ENCODE results near the gene MBD5. TPM values are rescaled to one million over a fixed set of nuclear protein-coding genes. Genes with fewer than 3 reads are reported as not detected.

Gene MBD5
- polyA plus RNA-seq, 1 donor (not counting 4 experiments of a cell fraction or from before 2014, with no cell fraction given), result 20.1 TPM

GRCh38 chr2:148430101-148430500 lies 409.2 kb downstream of the MBD5 start:
- Histone ChIP-seq H3K4me1 (ENCODE audit: control insufficient read depth, extremely low read depth, insufficient read depth, low read length) (no peaks in the 10 kb centered on the region), H2AFZ (ENCODE audit: control insufficient read depth, low read length) (no peak overlapping the region), H3K4me3 (ENCODE audit: control insufficient read depth in 2 of 3, extremely low read depth in 1 of 3, insufficient read depth in 2 of 3, low read depth in 1 of 3, low read length in 3 of 3) (no peak overlapping the region), H3K9me1 (ENCODE audit: control insufficient read depth, extremely low read depth, insufficient read depth, low read length) (no peaks in the 10 kb centered on the region), H3K9ac (ENCODE audit: control insufficient read depth, extremely low read depth, insufficient read depth, low read length) (no peak overlapping the region), H3K9me3 (ENCODE audit: control insufficient read depth, low read depth, low read length) (no peaks in the 10 kb centered on the region), H3K36me3 (ENCODE audit: control insufficient read depth in 2 of 2, extremely low read depth in 1 of 2, insufficient read depth in 2 of 2, low read length in 2 of 2) (no peaks in the 10 kb centered on the region), H4K20me1 (ENCODE audit: control insufficient read depth, extremely low read depth, insufficient read depth, low read length) (no peaks in the 10 kb centered on the region), H3K27ac (ENCODE audit: control insufficient read depth, insufficient read depth, low read length) (no peak overlapping the region), H3K27me3 (ENCODE audit: control insufficient read depth, extremely low read depth, insufficient read depth, low read length) (no peaks in the 10 kb centered on the region), H3K4me2 (ENCODE audit: control insufficient read depth, extremely low read depth, insufficient read depth, low read depth, low read length) (no peak overlapping the region), H3K79me2 (ENCODE audit: control insufficient read depth, insufficient read depth, low read length) (no peaks in the 10 kb centered on the region)
- dilution Hi-C loops (cut with MboI; ENCODE audit: extremely low pct_ligation_motif_present, low sequenced_read_pairs), result no loop called here
- no peak for DNase-seq (ENCODE audit: low read depth, low spot score)
- no peak for TF ChIP-seq EZH2 (IDR thresholded peaks at IDR 0.05; ENCODE audit: low read length)
- TF ChIP-seq CTCF (optimal IDR thresholded peaks at IDR 0.05 in 1 of 3, IDR thresholded peaks at IDR 0.05 in 1 of 3, conservative IDR thresholded peaks at IDR 0.05 in 1 of 3; ENCODE audit: extremely low read depth in 1 of 3, insufficient read depth in 2 of 3, low read length in 3 of 3), result no peak
- FAIRE-seq, result no peak

GRCh38 chr2:148447877-148448276 lies 427.0 kb downstream of the MBD5 start:
- Histone ChIP-seq H3K27ac (ENCODE audit: control insufficient read depth, insufficient read depth, low read length) (no peak overlapping the region), H3K9ac (ENCODE audit: control insufficient read depth, extremely low read depth, insufficient read depth, low read length) (no peak overlapping the region), H3K4me1 (ENCODE audit: control insufficient read depth, extremely low read depth, insufficient read depth, low read length) (no peaks in the 10 kb centered on the region), H3K27me3 (ENCODE audit: control insufficient read depth, extremely low read depth, insufficient read depth, low read length) (no peaks in the 10 kb centered on the region), H3K79me2 (ENCODE audit: control insufficient read depth, insufficient read depth, low read length) (no peaks in the 10 kb centered on the region), H3K4me2 (ENCODE audit: control insufficient read depth, extremely low read depth, insufficient read depth, low read depth, low read length) (no peak overlapping the region), H3K9me1 (ENCODE audit: control insufficient read depth, extremely low read depth, insufficient read depth, low read length) (no peaks in the 10 kb centered on the region), H2AFZ (ENCODE audit: control insufficient read depth, low read length) (no peak overlapping the region), H3K36me3 (ENCODE audit: control insufficient read depth in 2 of 2, extremely low read depth in 1 of 2, insufficient read depth in 2 of 2, low read length in 2 of 2) (no peaks in the 10 kb centered on the region), H3K4me3 (ENCODE audit: control insufficient read depth in 2 of 3, extremely low read depth in 1 of 3, insufficient read depth in 2 of 3, low read depth in 1 of 3, low read length in 3 of 3) (no peak overlapping the region), H3K9me3 (ENCODE audit: control insufficient read depth, low read depth, low read length) (no peaks in the 10 kb centered on the region), H4K20me1 (ENCODE audit: control insufficient read depth, extremely low read depth, insufficient read depth, low read length) (no peaks in the 10 kb centered on the region)
- dilution Hi-C loops (cut with MboI; ENCODE audit: extremely low pct_ligation_motif_present, low sequenced_read_pairs), result no loop called here
- DNase-seq (ENCODE audit: low read depth, low spot score) (no peak), FAIRE-seq (no peak)
- no peak for TF ChIP-seq EZH2 (IDR thresholded peaks at IDR 0.05; ENCODE audit: low read length)

- DNase-seq (ENCODE audit: low read depth, low spot score), result no peak
- TF ChIP-seq CTCF (optimal IDR thresholded peaks at IDR 0.05 in 1 of 3, IDR thresholded peaks at IDR 0.05 in 1 of 3, conservative IDR thresholded peaks at IDR 0.05 in 1 of 3; ENCODE audit: extremely low read depth in 1 of 3, insufficient read depth in 2 of 3, low read length in 3 of 3) (no peak), EZH2 (IDR thresholded peaks at IDR 0.05; ENCODE audit: low read length) (no peak)
- H3K27me3 ChIP-seq (ENCODE audit: control insufficient read depth, extremely low read depth, insufficient read depth, low read length), result no peaks in the 10 kb centered on the region
- H3K9me3 ChIP-seq (ENCODE audit: control insufficient read depth, low read depth, low read length), result no peaks in the 10 kb centered on the region
- dilution Hi-C loops (cut with MboI; ENCODE audit: extremely low pct_ligation_motif_present, low sequenced_read_pairs), result no loop called here
- no peak overlapping the region for H3K4me2 ChIP-seq (ENCODE audit: control insufficient read depth, extremely low read depth, insufficient read depth, low read depth, low read length)
- no peaks in the 10 kb centered on the region for H3K4me1 ChIP-seq (ENCODE audit: control insufficient read depth, extremely low read depth, insufficient read depth, low read length)
- no peaks in the 10 kb centered on the region for H3K79me2 ChIP-seq (ENCODE audit: control insufficient read depth, insufficient read depth, low read length)
- no peaks in the 10 kb centered on the region for H3K36me3 ChIP-seq (ENCODE audit: control insufficient read depth in 2 of 2, extremely low read depth in 1 of 2, insufficient read depth in 2 of 2, low read length in 2 of 2)
- no peaks in the 10 kb centered on the region for H3K9me1 ChIP-seq (ENCODE audit: control insufficient read depth, extremely low read depth, insufficient read depth, low read length)
- no peak overlapping the region for H3K9ac ChIP-seq (ENCODE audit: control insufficient read depth, extremely low read depth, insufficient read depth, low read length)
- no peak overlapping the region for H3K27ac ChIP-seq (ENCODE audit: control insufficient read depth, insufficient read depth, low read length)
- no peak overlapping the region for H2AFZ ChIP-seq (ENCODE audit: control insufficient read depth, low read length)
- no peak for FAIRE-seq
- no peaks in the 10 kb centered on the region for H4K20me1 ChIP-seq (ENCODE audit: control insufficient read depth, extremely low read depth, insufficient read depth, low read length)
- no peak overlapping the region for H3K4me3 ChIP-seq (ENCODE audit: control insufficient read depth in 2 of 3, extremely low read depth in 1 of 3, insufficient read depth in 2 of 3, low read depth in 1 of 3, low read length in 3 of 3)
Observed at GRCh38 chr2:148450531-148450930, 429.6 kb downstream of the MBD5 start.
